Measurements from ENCODE around the gene SLC17A5.

DNA sequence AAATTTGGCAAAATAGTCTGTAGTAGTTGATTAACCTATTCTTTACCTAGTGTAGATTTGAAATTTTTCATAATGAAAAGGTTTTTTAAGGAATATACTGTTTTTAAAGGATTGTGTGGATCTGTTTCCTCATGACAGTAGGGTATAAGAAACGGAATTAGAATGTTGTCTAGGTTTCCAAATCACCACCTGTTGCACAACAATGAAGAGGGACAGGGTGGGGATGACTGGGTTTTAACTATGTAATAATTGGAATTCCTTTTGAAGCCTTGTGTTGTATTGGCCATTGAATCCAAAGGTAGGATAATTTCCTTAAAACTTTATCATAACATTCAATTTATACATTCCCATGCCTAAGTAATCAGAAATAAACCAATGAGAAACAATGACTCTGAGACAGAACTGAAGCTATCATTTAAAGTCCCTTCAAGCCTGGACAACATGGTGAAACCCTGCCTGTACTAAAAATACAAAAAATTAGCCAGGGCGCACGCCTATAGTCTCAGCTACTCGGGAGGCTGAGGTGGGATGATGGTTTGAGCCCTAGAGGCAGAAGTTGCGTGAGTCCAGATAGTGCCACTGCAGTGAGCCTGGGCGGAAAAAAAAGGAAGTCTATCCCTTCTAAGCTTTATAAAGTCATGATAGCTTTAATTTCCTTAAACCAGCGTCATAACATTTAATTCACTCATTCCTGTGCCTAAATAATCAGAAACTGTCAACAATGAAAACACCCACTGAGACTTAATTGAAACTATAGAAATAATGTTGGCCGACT, 18.3 kb upstream of the SLC17A5 start:
- no peak for TF ChIP-seq EZH2 (IDR thresholded peaks at IDR 0.05; ENCODE audit: borderline replicate concordance, low read length)
- TF ChIP-seq, protein P1, sequence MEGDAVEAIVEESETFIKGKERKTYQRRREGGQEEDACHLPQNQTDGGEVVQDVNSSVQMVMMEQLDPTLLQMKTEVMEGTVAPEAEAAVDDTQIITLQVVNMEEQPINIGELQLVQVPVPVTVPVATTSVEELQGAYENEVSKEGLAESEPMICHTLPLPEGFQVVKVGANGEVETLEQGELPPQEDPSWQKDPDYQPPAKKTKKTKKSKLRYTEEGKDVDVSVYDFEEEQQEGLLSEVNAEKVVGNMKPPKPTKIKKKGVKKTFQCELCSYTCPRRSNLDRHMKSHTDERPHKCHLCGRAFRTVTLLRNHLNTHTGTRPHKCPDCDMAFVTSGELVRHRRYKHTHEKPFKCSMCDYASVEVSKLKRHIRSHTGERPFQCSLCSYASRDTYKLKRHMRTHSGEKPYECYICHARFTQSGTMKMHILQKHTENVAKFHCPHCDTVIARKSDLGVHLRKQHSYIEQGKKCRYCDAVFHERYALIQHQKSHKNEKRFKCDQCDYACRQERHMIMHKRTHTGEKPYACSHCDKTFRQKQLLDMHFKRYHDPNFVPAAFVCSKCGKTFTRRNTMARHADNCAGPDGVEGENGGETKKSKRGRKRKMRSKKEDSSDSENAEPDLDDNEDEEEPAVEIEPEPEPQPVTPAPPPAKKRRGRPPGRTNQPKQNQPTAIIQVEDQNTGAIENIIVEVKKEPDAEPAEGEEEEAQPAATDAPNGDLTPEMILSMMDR (conservative IDR thresholded peaks at IDR 0.05 in 1 of 2, IDR thresholded peaks at IDR 0.05 in 1 of 2; ENCODE audit: extremely low read depth in 1 of 2, insufficient read depth in 1 of 2, low read depth in 1 of 2, low read length in 2 of 2) = no peak
